Inferior parietal cortex (tissue), 1 donor: ENCODE data around the gene THNSL1.
"Not testable (repeated sequence)": the region's sequence is repeated elsewhere in the genome, so short reads cannot be mapped to it uniquely, and the experiment has no call there.

ENCODE experiments used
- DNase-seq: peaks from one replicate; pipeline ENCODE4 v3.0.0-alpha.2; 2016; ENCODE audit errors: extremely low spot score

Gene THNSL1, protein sequence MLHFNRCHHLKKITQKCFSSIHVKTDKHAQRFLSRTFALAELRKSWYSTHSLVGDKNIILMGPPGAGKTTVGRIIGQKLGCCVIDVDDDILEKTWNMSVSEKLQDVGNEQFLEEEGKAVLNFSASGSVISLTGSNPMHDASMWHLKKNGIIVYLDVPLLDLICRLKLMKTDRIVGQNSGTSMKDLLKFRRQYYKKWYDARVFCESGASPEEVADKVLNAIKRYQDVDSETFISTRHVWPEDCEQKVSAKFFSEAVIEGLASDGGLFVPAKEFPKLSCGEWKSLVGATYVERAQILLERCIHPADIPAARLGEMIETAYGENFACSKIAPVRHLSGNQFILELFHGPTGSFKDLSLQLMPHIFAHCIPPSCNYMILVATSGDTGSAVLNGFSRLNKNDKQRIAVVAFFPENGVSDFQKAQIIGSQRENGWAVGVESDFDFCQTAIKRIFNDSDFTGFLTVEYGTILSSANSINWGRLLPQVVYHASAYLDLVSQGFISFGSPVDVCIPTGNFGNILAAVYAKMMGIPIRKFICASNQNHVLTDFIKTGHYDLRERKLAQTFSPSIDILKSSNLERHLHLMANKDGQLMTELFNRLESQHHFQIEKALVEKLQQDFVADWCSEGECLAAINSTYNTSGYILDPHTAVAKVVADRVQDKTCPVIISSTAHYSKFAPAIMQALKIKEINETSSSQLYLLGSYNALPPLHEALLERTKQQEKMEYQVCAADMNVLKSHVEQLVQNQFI

DNA sequence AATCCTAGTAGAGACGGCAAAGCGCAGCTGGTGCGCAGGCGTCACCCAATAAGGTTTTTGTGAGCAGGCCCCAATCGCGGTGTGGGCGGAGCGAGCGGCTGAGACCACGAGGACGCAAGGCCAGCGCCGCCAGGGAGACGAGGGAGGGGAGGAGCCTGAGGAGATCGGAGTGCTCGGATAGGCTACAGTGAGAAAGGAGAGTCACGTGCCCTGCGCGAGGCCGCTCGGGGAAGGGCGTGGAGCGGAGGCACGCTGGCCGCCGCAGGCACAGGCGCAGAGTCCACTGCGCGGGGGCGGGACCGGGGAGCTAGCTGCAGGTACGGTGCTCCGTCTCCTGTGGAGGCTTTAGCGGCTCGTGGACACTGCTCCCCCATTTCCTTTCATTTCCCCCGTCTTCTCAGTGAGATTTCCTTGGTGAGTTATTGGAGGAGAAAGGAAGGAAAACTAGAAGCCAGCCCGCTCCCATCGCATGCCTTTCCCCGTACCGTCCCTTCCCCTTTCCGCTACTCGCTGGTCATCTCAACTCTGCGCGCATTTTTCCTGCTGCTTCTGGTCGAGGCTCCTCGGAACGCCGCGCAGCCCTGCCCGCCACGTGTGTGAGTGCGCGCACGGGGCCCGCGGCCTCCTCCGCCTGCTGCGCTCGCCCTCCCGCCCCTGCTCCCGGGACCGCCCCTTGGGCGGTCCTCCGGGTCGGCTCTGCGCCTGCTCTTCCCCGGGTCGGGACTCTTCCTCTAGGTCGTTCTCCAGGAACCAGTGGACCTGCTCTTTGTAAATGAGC is at the start of gene THNSL1:
TSS of gene THNSL1 (plus strand) at position 237 of the 778 bp plus-strand sequence. CDS start 6,612 bp downstream, outside the sequence.
- DNase-seq: peak; percentile 98

GRCh38 chr10:24966962-24967481 is 49.4 kb upstream of the THNSL1 start:
- no peak for DNase-seq

- no peak for DNase-seq
Measured at GRCh38 chr10:24968349-24968748, 48.1 kb upstream of the THNSL1 start.

GRCh38 chr10:24968951-24969350 is 47.5 kb upstream of the THNSL1 start:
- not testable (repeated sequence) for DNase-seq

DNA sequence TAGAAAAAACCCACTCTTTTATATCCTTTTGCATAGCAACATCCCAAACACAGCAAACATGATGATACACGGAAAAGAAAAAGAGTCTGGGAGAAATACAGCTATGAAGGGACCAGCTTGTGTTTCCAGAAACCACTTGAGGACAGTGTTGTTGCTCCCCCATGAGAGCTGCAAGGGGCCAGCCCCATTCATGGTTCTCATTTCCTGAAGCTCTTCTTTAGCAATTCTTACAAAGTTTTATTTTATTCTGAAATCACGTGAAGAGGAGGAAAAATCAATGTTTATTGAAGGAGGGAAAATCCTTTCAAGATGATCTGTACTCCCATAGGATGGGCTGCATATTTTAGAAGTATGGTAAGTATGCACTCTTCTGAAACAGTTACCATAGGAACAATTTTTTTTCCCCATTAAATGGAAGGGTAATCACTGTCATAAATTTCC is 46.6 kb upstream of the THNSL1 start:
- DNase-seq: no peak

DNA sequence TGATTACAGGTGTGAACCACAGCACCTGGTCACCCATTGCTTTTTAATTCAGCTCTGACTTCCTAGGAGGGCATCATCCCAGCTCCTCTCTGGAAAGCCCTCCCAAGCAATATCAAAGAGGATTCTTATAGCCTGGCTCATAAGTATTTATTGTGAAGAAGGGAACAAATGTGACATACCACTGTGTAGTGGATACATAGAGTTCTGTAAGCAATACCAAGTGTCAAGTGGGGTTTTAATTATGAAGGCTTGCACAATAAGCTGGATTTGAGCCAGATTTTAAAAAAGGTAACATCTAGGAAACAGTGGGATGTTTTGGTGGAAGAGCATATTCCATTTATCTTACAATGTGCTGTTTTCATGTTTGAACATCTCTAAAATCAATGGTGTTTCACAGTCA is 45.0 kb upstream of the THNSL1 start:
- no peak for DNase-seq

- no peak for DNase-seq
Measured at GRCh38 chr10:24973163-24973562, 43.2 kb upstream of the THNSL1 start.

DNA sequence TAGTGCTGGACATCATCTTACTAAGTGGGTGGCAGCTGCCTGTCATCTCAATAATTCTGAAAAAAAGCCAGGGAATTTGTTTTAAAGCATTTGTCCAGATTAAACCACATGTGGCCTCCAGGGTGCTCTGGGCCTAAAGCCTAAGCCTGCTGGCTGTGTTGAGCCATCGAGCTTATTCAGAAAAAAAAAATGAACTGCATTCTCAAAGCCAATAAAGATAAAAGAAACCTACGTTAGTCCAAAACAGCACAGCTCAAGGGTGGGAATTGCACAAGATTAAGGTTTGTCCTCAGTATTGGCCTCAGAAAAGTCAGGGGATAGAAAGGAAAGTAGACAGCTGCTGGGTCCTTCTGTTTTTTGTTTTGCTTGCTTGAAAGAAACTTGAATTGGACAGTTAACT is 41.4 kb upstream of the THNSL1 start:
- no peak for DNase-seq

- no peak for DNase-seq
Measured at GRCh38 chr10:24979685-24980084, 36.7 kb upstream of the THNSL1 start.

DNA sequence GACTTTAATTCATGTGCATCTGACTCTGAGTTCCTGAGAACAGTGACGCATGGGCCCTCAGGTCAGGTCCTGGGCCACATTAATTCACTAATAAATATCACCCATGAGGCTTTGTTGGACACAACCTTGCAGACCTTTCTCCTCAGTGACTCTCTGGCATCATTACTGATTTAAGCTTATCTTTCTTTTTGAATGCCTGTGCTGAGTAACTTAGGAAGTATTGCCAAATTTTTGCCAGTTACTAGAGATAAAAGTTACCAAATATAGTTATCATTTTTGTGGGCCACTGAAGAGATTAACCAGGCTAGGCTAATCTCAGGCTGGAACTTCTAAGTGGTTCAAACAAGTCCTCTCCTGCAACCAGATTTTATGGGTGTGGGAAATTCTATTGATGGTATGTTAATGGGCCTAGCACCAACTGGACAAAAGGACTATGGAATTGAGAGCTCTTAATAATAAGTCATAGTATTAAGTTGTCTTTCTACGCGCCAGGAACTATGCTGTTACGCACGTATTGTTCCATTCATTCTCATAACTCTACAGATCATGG is 35.2 kb upstream of the THNSL1 start:
- DNase-seq: no peak

DNA sequence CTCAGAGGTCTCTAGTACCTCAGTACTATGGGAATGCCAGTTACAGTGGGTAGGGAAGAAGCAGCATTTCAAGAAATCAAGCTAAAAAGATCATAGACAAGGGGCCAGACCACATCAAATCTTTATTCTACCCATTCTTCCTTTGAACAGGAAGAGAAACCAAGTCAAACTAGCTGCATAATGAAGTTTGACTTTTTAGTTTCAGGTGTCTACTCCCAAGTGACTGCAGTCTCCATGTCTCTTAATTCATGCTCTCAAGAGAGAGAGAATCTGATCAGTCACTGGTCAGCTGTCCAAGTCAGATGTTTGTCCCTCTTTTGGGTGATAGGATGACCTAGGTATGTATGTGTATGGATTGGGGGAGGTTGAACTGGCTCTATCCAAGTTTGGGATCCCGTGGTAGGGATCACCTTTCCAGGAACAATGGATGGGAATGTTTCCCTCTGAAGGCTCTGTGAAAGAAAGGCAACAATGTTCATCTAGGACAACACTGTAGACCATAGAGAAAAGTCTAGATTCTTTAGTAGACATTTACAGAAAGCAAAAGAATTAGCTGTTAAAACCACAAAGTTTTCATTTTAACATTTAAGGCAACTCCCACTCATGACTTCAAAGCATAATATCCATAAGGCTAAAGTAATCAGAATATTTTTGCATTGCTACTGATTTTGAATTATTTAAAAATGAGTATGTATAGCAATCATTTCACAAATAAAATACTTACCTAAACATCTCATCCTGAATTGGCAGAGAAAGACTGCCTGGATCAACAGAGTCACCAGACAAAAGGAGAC is 33.9 kb upstream of the THNSL1 start:
- no peak for DNase-seq

- no peak for DNase-seq
Measured at GRCh38 chr10:24983130-24983529, 33.3 kb upstream of the THNSL1 start.

DNA sequence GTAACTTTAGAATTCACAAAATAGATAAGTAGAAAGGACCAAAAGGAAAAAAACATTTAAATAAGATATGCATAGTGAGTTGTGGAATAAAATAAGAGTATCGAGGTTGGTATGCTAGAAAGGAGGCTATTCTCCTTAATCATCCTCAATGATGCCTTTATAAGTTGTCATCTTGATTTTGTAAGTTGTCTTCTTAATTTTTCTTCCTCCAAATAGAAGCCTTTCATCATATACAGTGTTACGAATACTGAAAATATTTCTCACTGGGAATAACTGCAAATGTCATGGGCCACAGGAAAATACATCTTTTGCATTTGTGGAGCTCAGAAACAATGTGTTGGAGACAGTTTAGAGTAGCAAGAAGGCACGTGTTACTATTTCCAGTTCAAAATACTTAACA is 32.5 kb upstream of the THNSL1 start:
- no peak for DNase-seq

GRCh38 chr10:24984906-24985305 is 31.5 kb upstream of the THNSL1 start:
- DNase-seq: no peak

- DNase-seq: peak; percentile 54
Measured at GRCh38 chr10:24988831-24989640, 27.4 kb upstream of the THNSL1 start.

DNA sequence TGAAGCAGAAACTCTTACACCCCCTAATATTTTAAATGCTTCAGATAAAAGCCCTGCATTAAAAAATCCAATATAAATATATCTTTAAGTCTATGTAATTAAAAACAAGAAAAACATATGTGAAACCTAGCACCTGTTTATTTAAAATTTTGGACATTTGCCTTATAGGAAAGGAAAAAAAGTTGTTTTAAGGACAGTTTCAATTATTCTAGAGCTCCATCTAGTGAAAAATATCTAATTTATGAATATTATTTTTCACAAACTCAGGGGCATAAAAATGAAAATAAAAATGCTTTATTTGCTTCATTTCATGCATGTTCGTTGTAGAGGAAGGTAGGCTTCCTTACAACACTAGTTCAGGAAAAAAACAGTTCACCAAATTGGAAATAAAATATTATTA is 26.5 kb upstream of the THNSL1 start:
- no peak for DNase-seq

DNA sequence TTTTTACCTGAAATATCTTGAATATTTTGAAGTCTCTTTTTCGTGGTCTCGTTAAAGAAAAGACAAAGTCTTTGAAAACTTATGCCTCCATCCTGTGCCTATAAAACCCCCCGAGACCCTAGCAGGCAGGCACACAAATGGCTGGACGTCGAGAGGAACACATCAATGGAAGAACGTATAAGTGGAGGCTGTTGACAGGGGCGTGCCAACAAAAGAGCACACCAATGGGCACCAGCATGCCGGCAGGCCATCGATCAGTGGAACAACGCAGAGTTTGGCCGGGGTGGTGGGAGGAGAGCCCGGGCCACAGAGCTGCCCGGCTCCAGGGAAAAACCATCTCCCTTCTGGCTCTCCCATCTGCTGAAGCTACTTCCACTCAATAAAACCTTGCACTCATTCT is 25.1 kb upstream of the THNSL1 start:
- DNase-seq: no peak

- no peak for DNase-seq
Measured at GRCh38 chr10:24992512-24993133, 23.8 kb upstream of the THNSL1 start.

DNA sequence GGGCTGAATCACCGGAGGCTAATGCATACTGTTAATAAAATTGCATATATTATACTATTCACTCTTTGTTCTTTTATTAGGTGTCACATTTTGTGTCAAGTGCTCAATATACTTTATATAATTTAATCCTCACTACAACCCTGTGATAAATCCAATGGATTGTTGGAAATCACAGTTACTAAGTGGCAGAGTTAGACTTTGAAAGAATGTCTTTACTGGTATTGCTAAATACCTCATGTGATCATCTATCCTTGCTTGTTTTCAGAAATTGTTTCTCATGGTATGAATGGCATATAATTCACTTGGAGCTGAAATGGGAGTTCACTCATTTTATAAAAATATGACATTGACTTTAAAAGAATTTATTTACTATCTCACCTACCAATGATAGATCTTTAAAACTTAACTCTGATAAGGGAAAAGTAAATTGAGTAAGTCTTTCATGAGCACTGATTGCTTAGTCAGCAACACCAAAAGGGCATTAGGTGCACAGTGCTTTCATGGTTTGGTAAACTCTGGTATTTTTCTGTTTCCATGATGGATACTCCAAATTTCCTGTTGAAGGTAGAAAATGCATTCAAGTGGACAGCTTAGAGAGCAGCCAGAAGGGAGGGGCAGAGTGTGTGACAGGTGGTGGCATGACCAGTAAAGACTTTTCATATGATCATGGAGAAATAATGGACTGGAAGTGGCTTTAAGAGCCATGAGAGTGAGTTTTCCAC is 23.0 kb upstream of the THNSL1 start:
- no peak for DNase-seq
